ENCODE data around the gene MAP4K3. TPM values are rescaled to one million over a fixed set of nuclear protein-coding genes. Genes with fewer than 3 reads are reported as not detected.

The MAP4K3 gene
- total RNA-seq, 1 experiment from 2014 or later: 21.4 TPM

GRCh38 chr2:39281391-39281790, 155.7 kb downstream of the MAP4K3 start (continued):
- no peak for TF ChIP-seq ELF1 (IDR thresholded peaks at IDR 0.05; ENCODE audit: borderline replicate concordance, low read depth)
- TF ChIP-seq CBX3 (IDR thresholded peaks at IDR 0.05; ENCODE audit: low read depth): no peak
- TF ChIP-seq RAD21 (IDR thresholded peaks at IDR 0.05; ENCODE audit: low read depth): no peak
- TF ChIP-seq ZFX (IDR thresholded peaks at IDR 0.05): no peak
- no peak for TF ChIP-seq TCF7L2 (IDR thresholded peaks at IDR 0.05; ENCODE audit: borderline replicate concordance, extremely low read depth, insufficient read depth, insufficient read length)
- no peak for TF ChIP-seq CEBPB (IDR thresholded peaks at IDR 0.05; ENCODE audit: low read depth)

GRCh38 chr2:39275016-39275415, 162.1 kb downstream of the MAP4K3 start:
- intact Hi-C loops (cut with micrococcal nuclease): no loop called here
- POLR2A ChIA-PET: no interaction called here
- BruUV-seq (replicated peaks): no TSS peak
- RAD21 ChIA-PET (ENCODE audit: low non-redundant PET in 1 of 2, low total read pairs in 2 of 2, uncharacterized antibody in 2 of 2, unreplicated experiment in 2 of 2): no interaction called here
- peak; percentile 74 for ATAC-seq
- CTCF ChIA-PET: no interaction called here
- Histone ChIP-seq H3K4me3 (replicated peaks in 1 of 2; ENCODE audit: low read depth in 1 of 2, low read length in 2 of 2) (no peak overlapping the region), H3K9me3 (ENCODE audit: control insufficient read depth in 1 of 2, insufficient read depth in 1 of 2, low read depth in 1 of 2, low read length in 2 of 2) (no peaks in the 10 kb centered on the region), H3K27me3 (ENCODE audit: insufficient read depth, low read length) (no peaks in the 10 kb centered on the region), H3K27ac (ENCODE audit: low read depth, low read length) (no peak overlapping the region), H3K4me2 (ENCODE audit: low read length) (no peak overlapping the region), H4K20me1 (ENCODE audit: insufficient read depth) (no peaks in the 10 kb centered on the region), H2AFZ (ENCODE audit: low read depth, low read length, poor library complexity, severe bottlenecking) (no peak overlapping the region), H3K4me1 (ENCODE audit: control insufficient read depth in 1 of 2, insufficient read depth in 2 of 2, low read length in 2 of 2) (peaks cover 0 to 6% of the 10 kb centered on the region in 2 experiments; a peak in 2 of 4 replicates), H3K9ac (ENCODE audit: low read length) (no peak overlapping the region), H3K79me2 (ENCODE audit: insufficient read depth, low read length) (no peaks in the 10 kb centered on the region), H3K36me3 (ENCODE audit: control insufficient read depth in 1 of 2, insufficient read depth in 2 of 2, low read length in 2 of 2) (peaks cover 2 to 5% of the 10 kb centered on the region in 2 experiments; a peak in 1 of 4 replicates), H3K9me2 (ENCODE audit: insufficient read depth) (no peaks in the 10 kb centered on the region)
- no peak for DNase-seq (ENCODE audit: low read depth, low spot score)
- TF ChIP-seq TCF7L2 (IDR thresholded peaks at IDR 0.05; ENCODE audit: borderline replicate concordance, extremely low read depth, insufficient read depth, insufficient read length): no peak
- 0 out of 2 replicates have a peak, but pooled peaks have one; percentile 19 for TF ChIP-seq FOSL1 (IDR thresholded peaks at IDR 0.05; ENCODE audit: low read depth)
- no peak for TF ChIP-seq CBX3 (IDR thresholded peaks at IDR 0.05; ENCODE audit: low read depth)

DNA sequence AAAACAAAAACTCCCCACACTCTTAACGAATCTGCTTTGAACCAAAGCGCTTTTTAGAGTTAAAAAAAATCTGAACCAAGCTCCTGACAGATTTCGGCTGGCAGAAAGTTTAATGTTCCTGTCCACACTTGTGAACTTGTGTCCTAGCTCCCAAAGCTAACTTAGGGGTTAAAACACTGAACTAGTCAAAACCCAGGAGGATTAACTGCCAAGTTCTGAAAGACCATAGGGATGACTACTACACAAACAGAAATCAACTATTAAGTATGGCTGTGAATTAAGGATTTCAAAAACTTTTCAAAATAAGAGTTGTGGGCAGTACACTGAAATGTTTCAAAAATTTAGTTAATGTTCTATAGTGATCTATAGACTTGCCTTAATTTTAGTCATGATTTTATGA, 167.1 kb downstream of the MAP4K3 start:
- DNase-seq (ENCODE audit: low read depth, low spot score): no peak
- no peak overlapping the region for H3K4me2 ChIP-seq (ENCODE audit: low read length)
- ATAC-seq: no peak
- no peaks in the 10 kb centered on the region for H3K9me2 ChIP-seq (ENCODE audit: insufficient read depth)
- no peaks in the 10 kb centered on the region for H4K20me1 ChIP-seq (ENCODE audit: insufficient read depth)
- H3K4me3 ChIP-seq (replicated peaks in 1 of 2; ENCODE audit: low read depth in 1 of 2, low read length in 2 of 2): no peak overlapping the region
- ChIA-PET CTCF (no interaction called here), POLR2A (no interaction called here), RAD21 (ENCODE audit: low non-redundant PET in 1 of 2, low total read pairs in 2 of 2, uncharacterized antibody in 2 of 2, unreplicated experiment in 2 of 2) (no interaction called here)
- peaks cover 0 to 2% of the 10 kb centered on the region in 2 experiments; a peak in 1 of 4 replicates for H3K4me1 ChIP-seq (ENCODE audit: control insufficient read depth in 1 of 2, insufficient read depth in 2 of 2, low read length in 2 of 2)
- H3K9me3 ChIP-seq (ENCODE audit: control insufficient read depth in 1 of 2, insufficient read depth in 1 of 2, low read depth in 1 of 2, low read length in 2 of 2): no peaks in the 10 kb centered on the region
- intact Hi-C loops (cut with micrococcal nuclease): no loop called here
- no peak overlapping the region for H2AFZ ChIP-seq (ENCODE audit: low read depth, low read length, poor library complexity, severe bottlenecking)
- no TSS peak for BruUV-seq (replicated peaks)
- H3K36me3 ChIP-seq (ENCODE audit: control insufficient read depth in 1 of 2, insufficient read depth in 2 of 2, low read length in 2 of 2): no peaks in the 10 kb centered on the region; a peak in 1 of 4 replicates
- no peaks in the 10 kb centered on the region for H3K79me2 ChIP-seq (ENCODE audit: insufficient read depth, low read length)
- H3K9ac ChIP-seq (ENCODE audit: low read length): no peak overlapping the region
- H3K27ac ChIP-seq (ENCODE audit: low read depth, low read length): no peak overlapping the region
- no peaks in the 10 kb centered on the region for H3K27me3 ChIP-seq (ENCODE audit: insufficient read depth, low read length)
- TF ChIP-seq, protein P1, sequence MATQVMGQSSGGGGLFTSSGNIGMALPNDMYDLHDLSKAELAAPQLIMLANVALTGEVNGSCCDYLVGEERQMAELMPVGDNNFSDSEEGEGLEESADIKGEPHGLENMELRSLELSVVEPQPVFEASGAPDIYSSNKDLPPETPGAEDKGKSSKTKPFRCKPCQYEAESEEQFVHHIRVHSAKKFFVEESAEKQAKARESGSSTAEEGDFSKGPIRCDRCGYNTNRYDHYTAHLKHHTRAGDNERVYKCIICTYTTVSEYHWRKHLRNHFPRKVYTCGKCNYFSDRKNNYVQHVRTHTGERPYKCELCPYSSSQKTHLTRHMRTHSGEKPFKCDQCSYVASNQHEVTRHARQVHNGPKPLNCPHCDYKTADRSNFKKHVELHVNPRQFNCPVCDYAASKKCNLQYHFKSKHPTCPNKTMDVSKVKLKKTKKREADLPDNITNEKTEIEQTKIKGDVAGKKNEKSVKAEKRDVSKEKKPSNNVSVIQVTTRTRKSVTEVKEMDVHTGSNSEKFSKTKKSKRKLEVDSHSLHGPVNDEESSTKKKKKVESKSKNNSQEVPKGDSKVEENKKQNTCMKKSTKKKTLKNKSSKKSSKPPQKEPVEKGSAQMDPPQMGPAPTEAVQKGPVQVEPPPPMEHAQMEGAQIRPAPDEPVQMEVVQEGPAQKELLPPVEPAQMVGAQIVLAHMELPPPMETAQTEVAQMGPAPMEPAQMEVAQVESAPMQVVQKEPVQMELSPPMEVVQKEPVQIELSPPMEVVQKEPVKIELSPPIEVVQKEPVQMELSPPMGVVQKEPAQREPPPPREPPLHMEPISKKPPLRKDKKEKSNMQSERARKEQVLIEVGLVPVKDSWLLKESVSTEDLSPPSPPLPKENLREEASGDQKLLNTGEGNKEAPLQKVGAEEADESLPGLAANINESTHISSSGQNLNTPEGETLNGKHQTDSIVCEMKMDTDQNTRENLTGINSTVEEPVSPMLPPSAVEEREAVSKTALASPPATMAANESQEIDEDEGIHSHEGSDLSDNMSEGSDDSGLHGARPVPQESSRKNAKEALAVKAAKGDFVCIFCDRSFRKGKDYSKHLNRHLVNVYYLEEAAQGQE (IDR thresholded peaks at IDR 0.05; ENCODE audit: low read depth): no peak
- TF ChIP-seq ELF1 (IDR thresholded peaks at IDR 0.05; ENCODE audit: borderline replicate concordance, low read depth) (no peak), TCF7L2 (IDR thresholded peaks at IDR 0.05; ENCODE audit: borderline replicate concordance, extremely low read depth, insufficient read depth, insufficient read length) (no peak), EZH2 (IDR thresholded peaks at IDR 0.05) (no peak), EGR1 (IDR thresholded peaks at IDR 0.05; ENCODE audit: low read depth) (no peak), POLR2A (IDR thresholded peaks at IDR 0.05; ENCODE audit: borderline replicate concordance, extremely low read depth, insufficient read depth, insufficient read length) (no peak), SIN3A (IDR thresholded peaks at IDR 0.05; ENCODE audit: low read depth) (no peak), ZFX (IDR thresholded peaks at IDR 0.05) (no peak), ZBTB33 (IDR thresholded peaks at IDR 0.05; ENCODE audit: extremely low read depth, insufficient replicate concordance, low read length) (no peak), POLR2AphosphoS5 (IDR thresholded peaks at IDR 0.05; ENCODE audit: low read depth, low read length) (no peak)
